Panc1 (cell line): ENCODE results near the gene ARHGEF38. TPM values are rescaled to one million over a fixed set of nuclear protein-coding genes. Genes with fewer than 3 reads are reported as not detected.

Experiments
- ATAC-seq: fragments of 200-7000 bp; cut with Tn5 transposase; 2 replicates; pipeline ENCODE4 v1.9.1; 2020; ENCODE audit warnings: mild to moderate bottlenecking, moderate library complexity
- BruUV-seq: library from RNA; stranded (reverse); fragments of 400-500 nt; replicated peaks from 2 replicates; lab custom pipeline; 2021; lab: Mats Ljungman, UMichigan
- CTCF ChIA-PET: fragments of 300-600 bp; sonication (Branson Sonifier 250); formaldehyde crosslinking; loops from one replicate; lab custom pipeline; 2022; ENCODE audit warnings: antibody characterized with exemption; lab: Charles Lee
- POLR2A ChIA-PET: fragments of 300-600 bp; sonication (Branson Sonifier 250); formaldehyde crosslinking; loops from one replicate; lab custom pipeline; 2022; ENCODE audit warnings: antibody characterized with exemption; lab: Charles Lee
- DNase-seq: peaks from one replicate; pipeline ENCODE4 v3.0.0-alpha.2; 2010; ENCODE audit warnings: low read depth, low spot score
- H3K27ac ChIP-seq: 2 replicates; pipeline ENCODE4 v1.5.1; 2011; ENCODE audit warnings: mild to moderate bottlenecking, low read length, inconsistent platforms
- H3K27me3 ChIP-seq: fragments of 200-500 bp; sonication (Bioruptor generic); 2 replicates; pipeline ENCODE4 v1.6.0; 2014; ENCODE audit warnings: low read length, inconsistent platforms; ENCODE audit not compliant: control insufficient read depth, insufficient read depth
- H3K36me3 ChIP-seq: fragments of 200-500 bp; sonication (Bioruptor generic); 2 replicates; pipeline ENCODE4 v1.5.1; 2014; ENCODE audit warnings: inconsistent platforms, mild to moderate bottlenecking, low read length, moderate library complexity; ENCODE audit not compliant: control insufficient read depth, insufficient read depth
- H3K4me1 ChIP-seq: 2 replicates; pipeline ENCODE4 v1.5.1; 2011; ENCODE audit warnings: inconsistent platforms, mild to moderate bottlenecking, low read length, moderate library complexity; ENCODE audit not compliant: control insufficient read depth, insufficient read depth
- H3K4me3 ChIP-seq, 2 experiments: 2 replicates each; pipeline ENCODE4 v1.5.1; 2011 to 2012; ENCODE audit warnings: low read depth in 2 of 2, low read length in 2 of 2, mild to moderate bottlenecking in 2 of 2, inconsistent platforms in 1 of 2, moderate library complexity in 1 of 2
- H3K9me3 ChIP-seq: fragments of 200-500 bp; sonication (Bioruptor generic); 2 replicates; pipeline ENCODE4 v1.5.1; 2014; ENCODE audit warnings: low read depth, mild to moderate bottlenecking, inconsistent platforms, low read length, moderate library complexity; ENCODE audit not compliant: control insufficient read depth, insufficient read depth
- POLR2AphosphoS5 ChIP-seq: IDR thresholded peaks from 2 replicates; pipeline ENCODE4 v1.6.1; 2012; ENCODE audit warnings: mild to moderate bottlenecking, low read depth, low read length, moderate library complexity
- SIN3A ChIP-seq: IDR thresholded peaks from 2 replicates; pipeline ENCODE4 v1.6.1; 2012; ENCODE audit warnings: low read depth, mild to moderate bottlenecking, low read length, moderate library complexity, borderline replicate concordance; ENCODE audit not compliant: insufficient read depth
- TCF7L2 ChIP-seq: IDR thresholded peaks from 2 replicates; pipeline ENCODE4 v1.6.1; 2011; ENCODE audit warnings: mild to moderate bottlenecking, low read depth, low read length, inconsistent platforms
- in situ Hi-C: cut with HindIII; loops from 2 replicates; pipeline ENCODE4 v1.10.0; 2016; ENCODE audit warnings: low sequenced_read_pairs, low pct_unique_long_range_greater_than_20kb
- intact Hi-C: fragments of 100-400 bp; cut with micrococcal nuclease; formaldehyde crosslinking; loops from one replicate; pipeline ENCODE4 v1.10.0; 2022; ENCODE audit not compliant: unreplicated experiment
- total RNA-seq: library from RNA; stranded (reverse); gene quantifications from one replicate; pipeline ENCODE4 v1.2.1, GENCODE V29; 2021; ENCODE audit not compliant: unreplicated experiment
- TF ChIP-seq, protein P1 (sequence below): fragments of 450-650 bp; IDR thresholded peaks from 2 replicates; pipeline ENCODE4 v1.5.1; 2017; ENCODE audit warnings: mild to moderate bottlenecking
- TF ChIP-seq, protein P2 (sequence below), 2 experiments: IDR thresholded peaks; 2 replicates each; pipeline ENCODE4 v1.6.1; 2011 to 2012; ENCODE audit warnings: low read depth in 2 of 2, control low read depth in 1 of 2, low read length in 1 of 2, mild to moderate bottlenecking in 1 of 2, moderate library complexity in 1 of 2; ENCODE audit not compliant: insufficient read depth in 1 of 2

The ARHGEF38 gene
- total RNA-seq, 1 experiment from 2014 or later, result not detected

DNA sequence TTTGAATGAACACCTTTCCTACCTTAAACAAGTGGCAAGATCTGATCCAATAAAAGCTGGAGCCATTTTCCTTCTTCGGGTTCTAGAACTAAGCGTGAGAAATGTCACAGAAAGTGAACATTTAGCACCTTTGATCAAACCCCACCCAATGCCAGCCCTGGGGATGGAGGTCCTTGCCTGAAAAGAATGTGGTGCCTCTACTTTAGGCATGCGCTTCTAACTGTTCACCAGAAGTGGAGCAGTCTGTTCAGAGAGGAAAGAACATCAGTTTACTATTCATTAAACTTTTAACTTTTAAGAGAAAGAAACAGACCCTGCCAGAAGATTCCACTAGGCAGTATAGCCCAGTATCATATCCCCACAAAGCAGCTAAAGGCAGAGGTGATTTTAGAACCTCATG lies 80.2 kb downstream of the ARHGEF38 start:
- POLR2A ChIA-PET, result no interaction called here
- no peaks in the 10 kb centered on the region for H3K9me3 ChIP-seq
- H3K4me1 ChIP-seq, result no peaks in the 10 kb centered on the region
- in situ Hi-C loops (no loop called here), intact Hi-C loops (no loop called here)
- H3K27me3 ChIP-seq, result no peaks in the 10 kb centered on the region
- H3K4me3 ChIP-seq, result no peak overlapping the region
- H3K27ac ChIP-seq, result no peak overlapping the region
- H3K36me3 ChIP-seq, result no peaks in the 10 kb centered on the region
- DNase-seq (no peak), ATAC-seq (no peak)
- CTCF ChIA-PET, result no interaction called here
- BruUV-seq, result no TSS peak
- TF ChIP-seq, protein P1, sequence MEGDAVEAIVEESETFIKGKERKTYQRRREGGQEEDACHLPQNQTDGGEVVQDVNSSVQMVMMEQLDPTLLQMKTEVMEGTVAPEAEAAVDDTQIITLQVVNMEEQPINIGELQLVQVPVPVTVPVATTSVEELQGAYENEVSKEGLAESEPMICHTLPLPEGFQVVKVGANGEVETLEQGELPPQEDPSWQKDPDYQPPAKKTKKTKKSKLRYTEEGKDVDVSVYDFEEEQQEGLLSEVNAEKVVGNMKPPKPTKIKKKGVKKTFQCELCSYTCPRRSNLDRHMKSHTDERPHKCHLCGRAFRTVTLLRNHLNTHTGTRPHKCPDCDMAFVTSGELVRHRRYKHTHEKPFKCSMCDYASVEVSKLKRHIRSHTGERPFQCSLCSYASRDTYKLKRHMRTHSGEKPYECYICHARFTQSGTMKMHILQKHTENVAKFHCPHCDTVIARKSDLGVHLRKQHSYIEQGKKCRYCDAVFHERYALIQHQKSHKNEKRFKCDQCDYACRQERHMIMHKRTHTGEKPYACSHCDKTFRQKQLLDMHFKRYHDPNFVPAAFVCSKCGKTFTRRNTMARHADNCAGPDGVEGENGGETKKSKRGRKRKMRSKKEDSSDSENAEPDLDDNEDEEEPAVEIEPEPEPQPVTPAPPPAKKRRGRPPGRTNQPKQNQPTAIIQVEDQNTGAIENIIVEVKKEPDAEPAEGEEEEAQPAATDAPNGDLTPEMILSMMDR, result no peak
- TF ChIP-seq SIN3A (no peak), POLR2AphosphoS5 (no peak), TCF7L2 (no peak)
- TF ChIP-seq, protein P2, sequence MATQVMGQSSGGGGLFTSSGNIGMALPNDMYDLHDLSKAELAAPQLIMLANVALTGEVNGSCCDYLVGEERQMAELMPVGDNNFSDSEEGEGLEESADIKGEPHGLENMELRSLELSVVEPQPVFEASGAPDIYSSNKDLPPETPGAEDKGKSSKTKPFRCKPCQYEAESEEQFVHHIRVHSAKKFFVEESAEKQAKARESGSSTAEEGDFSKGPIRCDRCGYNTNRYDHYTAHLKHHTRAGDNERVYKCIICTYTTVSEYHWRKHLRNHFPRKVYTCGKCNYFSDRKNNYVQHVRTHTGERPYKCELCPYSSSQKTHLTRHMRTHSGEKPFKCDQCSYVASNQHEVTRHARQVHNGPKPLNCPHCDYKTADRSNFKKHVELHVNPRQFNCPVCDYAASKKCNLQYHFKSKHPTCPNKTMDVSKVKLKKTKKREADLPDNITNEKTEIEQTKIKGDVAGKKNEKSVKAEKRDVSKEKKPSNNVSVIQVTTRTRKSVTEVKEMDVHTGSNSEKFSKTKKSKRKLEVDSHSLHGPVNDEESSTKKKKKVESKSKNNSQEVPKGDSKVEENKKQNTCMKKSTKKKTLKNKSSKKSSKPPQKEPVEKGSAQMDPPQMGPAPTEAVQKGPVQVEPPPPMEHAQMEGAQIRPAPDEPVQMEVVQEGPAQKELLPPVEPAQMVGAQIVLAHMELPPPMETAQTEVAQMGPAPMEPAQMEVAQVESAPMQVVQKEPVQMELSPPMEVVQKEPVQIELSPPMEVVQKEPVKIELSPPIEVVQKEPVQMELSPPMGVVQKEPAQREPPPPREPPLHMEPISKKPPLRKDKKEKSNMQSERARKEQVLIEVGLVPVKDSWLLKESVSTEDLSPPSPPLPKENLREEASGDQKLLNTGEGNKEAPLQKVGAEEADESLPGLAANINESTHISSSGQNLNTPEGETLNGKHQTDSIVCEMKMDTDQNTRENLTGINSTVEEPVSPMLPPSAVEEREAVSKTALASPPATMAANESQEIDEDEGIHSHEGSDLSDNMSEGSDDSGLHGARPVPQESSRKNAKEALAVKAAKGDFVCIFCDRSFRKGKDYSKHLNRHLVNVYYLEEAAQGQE (IDR thresholded peaks at IDR 0.05; ENCODE audit: insufficient read depth in 1 of 2, low read depth in 2 of 2, low read length in 1 of 2), result no peak

DNA sequence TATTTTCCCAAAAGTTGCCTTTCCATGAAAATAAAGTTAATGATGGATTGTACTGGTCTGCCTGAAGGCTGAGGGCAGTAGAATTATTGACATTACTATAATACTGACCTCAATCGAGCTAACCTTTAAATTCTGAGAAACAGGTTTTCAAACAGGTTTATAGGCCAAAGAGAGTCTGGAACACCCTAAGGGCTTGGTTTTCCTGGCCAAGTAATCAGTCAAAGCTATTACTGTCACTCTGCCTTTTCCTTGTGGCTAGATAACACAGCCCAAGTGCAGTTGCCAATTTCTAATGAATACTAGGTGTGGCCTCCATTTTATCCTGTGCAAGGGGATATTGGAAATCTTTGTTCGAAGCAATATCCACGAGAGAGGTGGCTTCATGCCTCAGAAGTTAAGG lies 80.8 kb downstream of the ARHGEF38 start:
- ATAC-seq (no peak), DNase-seq (no peak)
- no peaks in the 10 kb centered on the region for H3K4me1 ChIP-seq
- no peaks in the 10 kb centered on the region for H3K36me3 ChIP-seq
- no peaks in the 10 kb centered on the region for H3K9me3 ChIP-seq
- TF ChIP-seq, protein P2 (IDR thresholded peaks at IDR 0.05; ENCODE audit: insufficient read depth in 1 of 2, low read depth in 2 of 2, low read length in 1 of 2), result no peak
- TF ChIP-seq SIN3A (no peak), TCF7L2 (no peak), POLR2AphosphoS5 (no peak)
- TF ChIP-seq, protein P1, result no peak
- no peaks in the 10 kb centered on the region for H3K27me3 ChIP-seq
- intact Hi-C loops, result no loop called here
- H3K4me3 ChIP-seq, result no peak overlapping the region
- in situ Hi-C loops, result no loop called here
- no peak overlapping the region for H3K27ac ChIP-seq
- BruUV-seq, result no TSS peak
- ChIA-PET CTCF (no interaction called here), POLR2A (no interaction called here)
